Mucosa of descending colon (tissue), 3 donors: ENCODE data around the gene ST8SIA3. TPM values are rescaled to one million over a fixed set of nuclear protein-coding genes. Genes with fewer than 3 reads are reported as not detected.

Experiments
- ATAC-seq: fragments of 200-7000 bp; cut with Tn5 transposase; one replicate; pipeline ENCODE4 v1.9.1; 2020; ENCODE audit warnings: mild to moderate bottlenecking, moderate library complexity
- DNase-seq, 3 donors: peaks; one replicate each; pipeline ENCODE4 v3.0.0-alpha.2; 2020
- H3K36me3 ChIP-seq: fragments of 200-600 bp; one replicate; pipeline ENCODE4 v1.8.0; 2021; ENCODE audit warnings: low read depth, mild to moderate bottlenecking
- H3K4me1 ChIP-seq: fragments of 200-600 bp; one replicate; pipeline ENCODE4 v1.8.0; 2021; ENCODE audit warnings: low read depth, mild to moderate bottlenecking
- H3K4me3 ChIP-seq: fragments of 200-600 bp; one replicate; pipeline ENCODE4 v1.8.0; 2021; ENCODE audit warnings: mild to moderate bottlenecking
- H3K9me3 ChIP-seq: fragments of 200-600 bp; one replicate; pipeline ENCODE4 v1.8.0; 2021; ENCODE audit warnings: mild to moderate bottlenecking
- CTCF ChIP-seq: fragments of 200-600 bp; IDR thresholded peaks from one replicate; pipeline ENCODE4 v1.8.0; 2022; ENCODE audit warnings: antibody characterized with exemption, mild to moderate bottlenecking
- intact Hi-C, 2 donors: fragments of 100-400 bp; cut with DNase I in 1 of 2; cut with micrococcal nuclease in 1 of 2; formaldehyde crosslinking; loops; one replicate each; pipeline versions ENCODE4 v1.11.0 to v1.11.1; 2022; cut with DNase I, micrococcal nuclease
- long read RNA-seq, 2 donors: library from polyadenylated mRNA; unstranded; transcript quantifications; one replicate each; pipeline ENCODE4 v2.0.0, GENCODE V29; 2019 to 2021
- total RNA-seq, 3 donors: library from RNA; stranded (reverse); fragmentation: NEBNext Ultra II Directional in 2 of 3; extraction: Animal tissue kit (Norgen Biotek cat#: 25700) in 2 of 3; gene quantifications; one replicate each; pipeline versions ENCODE4 v1.2.1 to v1.2.4, GENCODE V29; 2021 to 2023
- donor health status: DM: no; HTN: no; CAD: no; lungs with moderate emphysema.
- donor health status: DM: no; HTN: no; CAD: no.
- donor health status: DM: no; HTN: yes; CAD: no.

ST8SIA3 gene
- 1 to 10 TPM in 1 of 3 donors, under 1 TPM in 1, not detected in 1; 0.02 to 2.0 TPM for total RNA-seq
- long read RNA-seq, donor 1: 0 reads
- long read RNA-seq, donor 2: 0 reads

GRCh38 chr18:57352271-57352701, at the start of gene ST8SIA3:
TSS of gene ST8SIA3 (plus strand) at chr18:57352557. CDS start at chr18:57352847, 290 bp downstream.
- Histone ChIP-seq H3K36me3 (no peaks in the 10 kb centered on the region), H3K4me3 (no peak within 1 kb of the TSS), H3K9me3 (no peaks in the 10 kb centered on the region), H3K4me1 (no peaks in the 10 kb centered on the region)
- no peak for ATAC-seq
- DNase-seq: no peak
- no peak for TF ChIP-seq CTCF
- intact Hi-C loops: loop anchor here in 1 of 2 donors (10.0 kb wide), 1 partner anchor 63 kb away; no protein-coding TSS in a partner anchor

- DNase-seq: no peak
Measured at GRCh38 chr18:57311472-57311871, 40.9 kb upstream of the ST8SIA3 start.

GRCh38 chr18:57312346-57313144, 39.8 kb upstream of the ST8SIA3 start:
- intact Hi-C loops: no loop called here
- no peaks in the 10 kb centered on the region for H3K36me3 ChIP-seq
- H3K9me3 ChIP-seq: no peaks in the 10 kb centered on the region
- no peak for TF ChIP-seq CTCF
- no peak for ATAC-seq
- DNase-seq: no peak
- no peak overlapping the region for H3K4me3 ChIP-seq
- no peaks in the 10 kb centered on the region for H3K4me1 ChIP-seq

More at GRCh38 chr18:57311472-57311871, 40.9 kb upstream of the ST8SIA3 start:
- ATAC-seq: no peak
- no peaks in the 10 kb centered on the region for H3K36me3 ChIP-seq
- H3K4me1 ChIP-seq: no peaks in the 10 kb centered on the region
- H3K9me3 ChIP-seq: no peaks in the 10 kb centered on the region
- no peak overlapping the region for H3K4me3 ChIP-seq
- TF ChIP-seq CTCF: no peak
- intact Hi-C loops: no loop called here

- Histone ChIP-seq H3K36me3 (no peaks in the 10 kb centered on the region), H3K4me3 (no peak overlapping the region), H3K9me3 (no peaks in the 10 kb centered on the region), H3K4me1 (no peaks in the 10 kb centered on the region)
- TF ChIP-seq CTCF: no peak
- no peak for DNase-seq
- no peak for ATAC-seq
- intact Hi-C loops: no loop called here
Measured at GRCh38 chr18:57320603-57321002, 31.8 kb upstream of the ST8SIA3 start.

- TF ChIP-seq CTCF: no peak
- Histone ChIP-seq H3K4me3 (no peak overlapping the region), H3K9me3 (no peaks in the 10 kb centered on the region), H3K36me3 (no peaks in the 10 kb centered on the region), H3K4me1 (no peaks in the 10 kb centered on the region)
- ATAC-seq: no peak
- intact Hi-C loops: no loop called here
- DNase-seq: no peak
Measured at GRCh38 chr18:57325491-57326166, 26.7 kb upstream of the ST8SIA3 start.
